Measurements from ENCODE around the gene SECTM1. TPM values are rescaled to one million over a fixed set of nuclear protein-coding genes. Genes with fewer than 3 reads are reported as not detected.

SECTM1 gene
- total and polyA plus RNA-seq, 9 of the 15 experiments (the other 6 are each of a cell fraction or from before 2014, with no cell fraction given): 0.11 to 0.46 (median 0.18) TPM; not detected in 6

GRCh38 chr17:82358465-82359350 lies 25.1 kb upstream of the SECTM1 start, which contains the start of gene TEX19 (continued):
- TF ChIP-seq MGA (IDR thresholded peaks at IDR 0.05): peak; percentile 100
- TF ChIP-seq XRCC4 (IDR thresholded peaks at IDR 0.05; ENCODE audit: extremely low read depth, insufficient read depth, insufficient read length): no peak
- no peak for TF ChIP-seq GMEB1 (CRISPR knock-in tag; IDR thresholded peaks at IDR 0.05)
- TF ChIP-seq ARID4B (CRISPR knock-in tag; IDR thresholded peaks at IDR 0.05): peak; percentile 68; the same call in 1 of the 2 replicates
- TF ChIP-seq HOMEZ (CRISPR knock-in tag; IDR thresholded peaks at IDR 0.05): no peak
- no peak for TF ChIP-seq NCOA1 (IDR thresholded peaks at IDR 0.05; ENCODE audit: low read depth)
